ENCODE results near the gene PCCB. TPM values are rescaled to one million over a fixed set of nuclear protein-coding genes. Genes with fewer than 3 reads are reported as not detected.

The PCCB gene
- 10 to 100 TPM; 17.7 to 19.9 (median 17.8) TPM for total RNA-seq
- 28.8 TPM for total RNA-seq (2013)

DNA sequence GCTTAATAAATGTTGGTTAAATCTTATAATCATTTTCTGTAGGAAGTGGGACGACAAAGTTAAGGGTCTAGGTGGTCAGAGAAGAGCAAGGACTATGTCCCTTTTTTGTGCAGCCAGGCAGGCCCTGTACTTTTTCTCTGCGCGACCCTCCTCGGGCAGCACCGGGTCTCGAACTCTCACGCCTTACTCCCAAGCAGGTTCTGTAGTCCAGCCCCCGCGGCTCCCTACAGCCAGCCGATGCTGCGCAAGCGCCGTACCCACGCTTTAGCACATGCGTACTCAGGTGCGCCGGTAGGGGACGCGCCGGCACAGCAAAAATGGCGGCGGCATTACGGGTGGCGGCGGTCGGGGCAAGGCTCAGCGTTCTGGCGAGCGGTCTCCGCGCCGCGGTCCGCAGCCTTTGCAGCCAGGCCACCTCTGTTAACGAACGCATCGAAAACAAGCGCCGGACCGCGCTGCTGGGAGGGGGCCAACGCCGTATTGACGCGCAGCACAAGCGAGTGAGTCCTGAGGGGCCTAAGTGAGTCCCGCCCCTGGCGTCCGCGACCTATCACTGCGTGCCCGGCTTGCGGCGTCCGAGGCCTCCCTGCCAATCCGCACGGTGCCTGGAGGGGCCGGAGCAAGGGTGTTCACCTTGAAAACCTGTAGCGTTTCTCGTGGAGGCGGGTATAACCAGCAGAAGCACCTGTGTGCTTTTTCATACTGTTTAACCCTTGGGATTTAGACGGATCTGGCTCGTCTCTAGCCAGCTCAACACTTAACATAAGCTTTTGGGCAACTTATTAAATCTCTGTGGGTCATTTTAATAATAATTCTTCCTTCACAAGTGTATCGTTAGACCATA, at the start of gene PCCB:
TSS of gene PCCB (plus strand) at position 282 of the 844 bp plus-strand sequence. CDS start at position 318, 36 bp downstream.
- Histone ChIP-seq H3K27me3 (ENCODE audit: control insufficient read depth, insufficient read depth, low read length) (no peaks in the 10 kb centered on the region), H3K36me3 (ENCODE audit: control insufficient read depth, insufficient read depth, low read length) (peaks cover 3% of the 10 kb centered on the region), H3K9me3 (ENCODE audit: control insufficient read depth, insufficient read depth, low read length) (no peaks in the 10 kb centered on the region), H3K27ac (ENCODE audit: low read length) (peak within 1 kb of the TSS; percentile 63), H3K4me1 (ENCODE audit: control insufficient read depth, insufficient read depth, low read length) (peaks cover 14% of the 10 kb centered on the region), H3K4me3 (ENCODE audit: low read length) (peak within 1 kb of the TSS; percentile 58)
- Mint-ChIP-seq H3K27ac (peak within 1 kb of the TSS; percentile 90 to 93), H3K4me3 (peak within 1 kb of the TSS; percentile 90), H3K27me3 (ENCODE audit: low read depth in 2 of 2) (no peaks in the 10 kb centered on the region), H3K9me3 (no peaks in the 10 kb centered on the region), H3K36me3 (no peaks in the 10 kb centered on the region), H3K4me1 (peaks cover 20 to 30% of the 10 kb centered on the region in 2 donors)
- TF ChIP-seq, protein P1, sequence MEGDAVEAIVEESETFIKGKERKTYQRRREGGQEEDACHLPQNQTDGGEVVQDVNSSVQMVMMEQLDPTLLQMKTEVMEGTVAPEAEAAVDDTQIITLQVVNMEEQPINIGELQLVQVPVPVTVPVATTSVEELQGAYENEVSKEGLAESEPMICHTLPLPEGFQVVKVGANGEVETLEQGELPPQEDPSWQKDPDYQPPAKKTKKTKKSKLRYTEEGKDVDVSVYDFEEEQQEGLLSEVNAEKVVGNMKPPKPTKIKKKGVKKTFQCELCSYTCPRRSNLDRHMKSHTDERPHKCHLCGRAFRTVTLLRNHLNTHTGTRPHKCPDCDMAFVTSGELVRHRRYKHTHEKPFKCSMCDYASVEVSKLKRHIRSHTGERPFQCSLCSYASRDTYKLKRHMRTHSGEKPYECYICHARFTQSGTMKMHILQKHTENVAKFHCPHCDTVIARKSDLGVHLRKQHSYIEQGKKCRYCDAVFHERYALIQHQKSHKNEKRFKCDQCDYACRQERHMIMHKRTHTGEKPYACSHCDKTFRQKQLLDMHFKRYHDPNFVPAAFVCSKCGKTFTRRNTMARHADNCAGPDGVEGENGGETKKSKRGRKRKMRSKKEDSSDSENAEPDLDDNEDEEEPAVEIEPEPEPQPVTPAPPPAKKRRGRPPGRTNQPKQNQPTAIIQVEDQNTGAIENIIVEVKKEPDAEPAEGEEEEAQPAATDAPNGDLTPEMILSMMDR (IDR thresholded peaks at IDR 0.05): peak; percentile 89
- ATAC-seq (peak; percentile 93 to 98 (median 94)), DNase-seq (peak; percentile 87 to 94)
- WGBS (ENCODE audit: insufficient coverage): under 1% methylated on average over 63 of the region's 64 CpGs
- intact Hi-C loops (cut with micrococcal nuclease): loop anchor here (1.0 to 2.0 kb wide), 5 partner anchors 53 to 613 kb away; partner anchors contain the start of genes NCK1 and STAG1

DNA sequence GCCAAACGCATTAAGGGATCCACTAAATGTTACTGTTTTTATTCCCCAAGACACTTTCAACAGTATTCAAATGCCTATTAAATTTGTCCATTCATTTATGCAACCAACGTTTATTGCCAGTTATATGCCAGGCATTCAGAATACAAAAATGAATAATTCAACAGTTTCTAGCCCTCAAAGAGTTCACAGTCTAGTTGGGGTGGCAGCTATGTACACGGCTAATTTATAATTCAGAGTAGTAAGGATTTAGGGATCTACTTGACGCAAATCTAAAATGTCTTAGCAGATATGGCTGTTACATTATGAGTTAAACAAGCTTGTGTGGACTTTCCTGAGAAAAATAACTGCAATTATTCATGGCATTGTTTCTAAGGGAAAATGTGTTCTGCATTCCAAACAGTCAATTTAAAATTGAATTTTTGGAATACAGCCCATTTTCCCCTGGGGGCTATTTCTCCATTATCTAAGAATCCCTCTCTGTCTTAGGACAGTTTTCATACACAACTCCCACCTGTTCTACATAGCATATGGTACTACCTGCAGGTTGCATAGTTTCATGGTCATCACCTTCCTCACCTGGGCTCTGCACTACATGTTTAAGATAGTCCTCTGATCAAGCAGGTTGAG, 42.5 kb upstream of the PCCB start:
- intact Hi-C loops (cut with micrococcal nuclease): no loop called here
- Histone ChIP-seq H3K36me3 (ENCODE audit: control insufficient read depth, insufficient read depth, low read length) (no peaks in the 10 kb centered on the region), H3K27ac (ENCODE audit: low read length) (no peak overlapping the region), H3K4me1 (ENCODE audit: control insufficient read depth, insufficient read depth, low read length) (no peaks in the 10 kb centered on the region), H3K27me3 (ENCODE audit: control insufficient read depth, insufficient read depth, low read length) (no peaks in the 10 kb centered on the region), H3K9me3 (ENCODE audit: control insufficient read depth, insufficient read depth, low read length) (no peaks in the 10 kb centered on the region), H3K4me3 (ENCODE audit: low read length) (no peak overlapping the region)
- H3K27me3 Mint-ChIP-seq (ENCODE audit: low read depth in 2 of 2): peaks cover 21 to 22% of the 10 kb centered on the region in 2 donors
- TF ChIP-seq, protein P1 (IDR thresholded peaks at IDR 0.05): no peak
- H3K36me3 Mint-ChIP-seq: no peaks in the 10 kb centered on the region
- no peak for DNase-seq
- ATAC-seq: no peak
- no peak overlapping the region for H3K4me3 Mint-ChIP-seq
- H3K27ac Mint-ChIP-seq: no peak overlapping the region
- WGBS (ENCODE audit: insufficient coverage): 83% methylated on average over 4 of the region's 4 CpGs
- H3K4me1 Mint-ChIP-seq: no peaks in the 10 kb centered on the region
- H3K9me3 Mint-ChIP-seq: no peaks in the 10 kb centered on the region

DNA sequence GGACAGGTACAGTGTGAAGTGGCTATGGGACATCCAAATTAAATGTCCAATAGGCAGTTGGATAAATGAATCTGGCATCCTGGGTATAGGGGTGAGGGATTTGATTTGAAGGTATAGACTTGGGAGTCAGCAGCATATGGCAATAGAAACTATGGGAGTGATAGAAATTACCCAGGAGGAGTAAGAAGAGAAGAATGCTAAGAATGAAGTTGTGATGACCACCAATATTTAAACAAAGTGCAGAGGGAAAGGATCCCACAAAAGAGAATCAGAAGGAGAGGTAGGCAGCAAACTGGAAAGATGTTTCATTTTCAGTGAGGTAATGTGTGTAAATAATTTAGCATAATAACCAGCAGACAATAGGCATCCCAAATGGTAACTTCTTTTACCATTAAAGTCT, 40.2 kb upstream of the PCCB start:
- intact Hi-C loops (cut with micrococcal nuclease): no loop called here
- no peaks in the 10 kb centered on the region for H3K36me3 ChIP-seq (ENCODE audit: control insufficient read depth, insufficient read depth, low read length)
- Mint-ChIP-seq H3K4me1 (no peaks in the 10 kb centered on the region), H3K4me3 (no peak overlapping the region), H3K36me3 (no peaks in the 10 kb centered on the region), H3K27ac (no peak overlapping the region), H3K9me3 (no peaks in the 10 kb centered on the region), H3K27me3 (ENCODE audit: low read depth in 2 of 2) (peaks cover 22 to 24% of the 10 kb centered on the region in 2 donors)
- H3K27me3 ChIP-seq (ENCODE audit: control insufficient read depth, insufficient read depth, low read length): no peaks in the 10 kb centered on the region
- no peak overlapping the region for H3K4me3 ChIP-seq (ENCODE audit: low read length)
- no peak overlapping the region for H3K27ac ChIP-seq (ENCODE audit: low read length)
- TF ChIP-seq, protein P1 (IDR thresholded peaks at IDR 0.05): no peak
- no peaks in the 10 kb centered on the region for H3K4me1 ChIP-seq (ENCODE audit: control insufficient read depth, insufficient read depth, low read length)
- ATAC-seq (no peak), DNase-seq (no peak)
- no peaks in the 10 kb centered on the region for H3K9me3 ChIP-seq (ENCODE audit: control insufficient read depth, insufficient read depth, low read length)
